Measurements from ENCODE around the gene AFTPH.

AFTPH gene

DNA sequence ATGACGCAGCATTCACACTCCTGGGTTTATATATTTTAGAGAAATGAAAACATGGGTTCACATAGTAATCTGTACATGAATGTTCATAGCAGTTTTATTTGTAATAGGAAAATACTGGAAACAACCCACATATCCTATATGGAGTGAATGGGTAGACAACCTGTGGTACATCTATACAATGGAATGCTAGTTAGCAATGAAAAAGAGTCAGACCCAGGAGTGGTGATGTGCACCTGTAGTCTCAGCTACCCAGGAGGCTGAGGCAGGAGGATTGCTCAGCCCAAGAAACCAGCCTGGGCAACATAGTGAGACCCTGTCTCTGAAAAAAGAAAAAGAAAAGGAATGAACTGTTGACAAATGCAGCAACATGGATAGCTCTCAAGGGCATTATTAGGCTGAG, 25.9 kb downstream of the AFTPH start:
- Histone ChIP-seq H3K4me2 (ENCODE audit: low read length) (no peak overlapping the region), H3K27ac (no peak overlapping the region)
- TF ChIP-seq CTCF (IDR thresholded peaks at IDR 0.05), result no peak

GRCh38 chr2:64551851-64552250, 27.7 kb downstream of the AFTPH start:
- Histone ChIP-seq H3K36me3 (ENCODE audit: control insufficient read depth, insufficient read depth, low read length) (no peaks in the 10 kb centered on the region), H3K9ac (no peak overlapping the region), H2AFZ (no peak overlapping the region), H3K27ac (no peak overlapping the region), H3K4me3 (ENCODE audit: low read depth, low read length) (no peak overlapping the region), H3K79me2 (no peaks in the 10 kb centered on the region), H3K4me1 (no peaks in the 10 kb centered on the region), H3K27me3 (ENCODE audit: control insufficient read depth, insufficient read depth, low read length) (no peaks in the 10 kb centered on the region), H3K9me3 (ENCODE audit: control insufficient read depth, low read length) (no peaks in the 10 kb centered on the region), H3K4me2 (ENCODE audit: low read length) (no peak overlapping the region)
- no peak for TF ChIP-seq CTCF (IDR thresholded peaks at IDR 0.05)

More for the DNA sequence above, 25.9 kb downstream of the AFTPH start:
- Histone ChIP-seq H3K4me3 (ENCODE audit: low read depth, low read length) (no peak overlapping the region), H3K36me3 (ENCODE audit: control insufficient read depth, insufficient read depth, low read length) (no peaks in the 10 kb centered on the region), H2AFZ (no peak overlapping the region), H3K9me3 (ENCODE audit: control insufficient read depth, low read length) (no peaks in the 10 kb centered on the region), H3K79me2 (no peaks in the 10 kb centered on the region), H3K27me3 (ENCODE audit: control insufficient read depth, insufficient read depth, low read length) (no peaks in the 10 kb centered on the region), H3K4me1 (no peaks in the 10 kb centered on the region), H3K9ac (no peak overlapping the region)

DNA sequence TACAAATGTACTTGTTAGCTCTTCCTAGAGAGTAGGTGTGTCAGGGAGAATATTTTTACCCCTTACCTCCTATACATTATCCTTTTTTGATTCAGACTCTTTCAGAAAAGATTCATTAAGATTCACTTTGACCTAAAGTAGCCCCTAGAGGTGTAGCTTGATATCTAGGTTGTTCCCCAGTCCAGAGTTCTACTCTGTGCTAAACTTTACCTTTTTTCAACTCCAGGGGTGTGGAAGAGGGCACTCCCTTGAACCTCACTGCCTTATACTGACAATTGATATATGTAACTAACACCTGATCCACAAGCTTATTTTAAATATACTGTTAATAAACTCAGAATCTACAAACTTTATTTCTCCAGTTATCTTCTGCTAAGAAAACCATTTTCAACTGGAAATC, 30.0 kb downstream of the AFTPH start:
- Histone ChIP-seq H3K9ac (no peak overlapping the region), H3K4me2 (ENCODE audit: low read length) (no peak overlapping the region), H3K4me3 (ENCODE audit: low read depth, low read length) (no peak overlapping the region), H3K4me1 (no peaks in the 10 kb centered on the region), H2AFZ (no peak overlapping the region), H3K27ac (no peak overlapping the region), H3K36me3 (ENCODE audit: control insufficient read depth, insufficient read depth, low read length) (no peaks in the 10 kb centered on the region), H3K27me3 (ENCODE audit: control insufficient read depth, insufficient read depth, low read length) (no peaks in the 10 kb centered on the region), H3K9me3 (ENCODE audit: control insufficient read depth, low read length) (no peaks in the 10 kb centered on the region), H3K79me2 (no peaks in the 10 kb centered on the region)
- TF ChIP-seq CTCF (IDR thresholded peaks at IDR 0.05), result no peak

GRCh38 chr2:64558445-64559081, 34.4 kb downstream of the AFTPH start:
- no peak overlapping the region for H3K4me2 ChIP-seq (ENCODE audit: low read length)
- no peak overlapping the region for H3K27ac ChIP-seq
- no peaks in the 10 kb centered on the region for H3K36me3 ChIP-seq (ENCODE audit: control insufficient read depth, insufficient read depth, low read length)
- no peak for TF ChIP-seq CTCF (IDR thresholded peaks at IDR 0.05)
- no peak overlapping the region for H3K9ac ChIP-seq
- H3K27me3 ChIP-seq (ENCODE audit: control insufficient read depth, insufficient read depth, low read length), result no peaks in the 10 kb centered on the region
- no peak overlapping the region for H2AFZ ChIP-seq
- no peak overlapping the region for H3K4me3 ChIP-seq (ENCODE audit: low read depth, low read length)
- H3K9me3 ChIP-seq (ENCODE audit: control insufficient read depth, low read length), result no peaks in the 10 kb centered on the region
- peaks cover 4% of the 10 kb centered on the region for H3K79me2 ChIP-seq
- no peaks in the 10 kb centered on the region for H3K4me1 ChIP-seq

- TF ChIP-seq CTCF (IDR thresholded peaks at IDR 0.05), result peak; percentile 44
- Histone ChIP-seq H3K4me1 (no peaks in the 10 kb centered on the region), H3K4me3 (ENCODE audit: low read depth, low read length) (no peak overlapping the region), H3K9me3 (ENCODE audit: control insufficient read depth, low read length) (no peaks in the 10 kb centered on the region), H2AFZ (no peak overlapping the region), H3K36me3 (ENCODE audit: control insufficient read depth, insufficient read depth, low read length) (no peaks in the 10 kb centered on the region), H3K27ac (no peak overlapping the region), H3K9ac (no peak overlapping the region), H3K4me2 (ENCODE audit: low read length) (no peak overlapping the region), H3K27me3 (ENCODE audit: control insufficient read depth, insufficient read depth, low read length) (no peaks in the 10 kb centered on the region), H3K79me2 (peaks cover 13% of the 10 kb centered on the region)
Measured at GRCh38 chr2:64562148-64562784, 38.1 kb downstream of the AFTPH start.

Data from parathyroid adenoma (tissue), 2 donors.